Kidney (tissue), 14 donors: ENCODE data around the gene CD44. TPM values are rescaled to one million over a fixed set of nuclear protein-coding genes. Genes with fewer than 3 reads are reported as not detected.

Experiments
- DNase-seq, 5 donors: peaks; one replicate each; pipeline ENCODE4 v3.0.0-alpha.2; 2013 to 2020
- FAIRE-seq: peaks from 2 replicates; lab custom pipeline; 2012; peaks lifted over from hg19 to GRCh38; lab: Jason Lieb, UNC
- H3K27ac ChIP-seq, 2 donors: one replicate each; pipeline ENCODE4 v1.7.0; 2013; ENCODE audit warnings: low read depth in 2 of 2, low read length in 2 of 2, inconsistent platforms in 1 of 2
- H3K27me3 ChIP-seq: one replicate; pipeline ENCODE4 v1.7.1; 2013; ENCODE audit warnings: low read length, inconsistent platforms; ENCODE audit not compliant: control insufficient read depth, insufficient read depth
- H3K36me3 ChIP-seq, 3 donors: one replicate each; pipeline versions ENCODE4 v1.7.0 to v1.7.1; 2013; ENCODE audit warnings: low read length in 3 of 3, control low read depth in 1 of 3, inconsistent platforms in 1 of 3; ENCODE audit not compliant: insufficient read depth in 3 of 3, control insufficient read depth in 2 of 3
- H3K4me1 ChIP-seq, 3 donors: one replicate each; pipeline versions ENCODE4 v1.7.0 to v1.7.1; 2013; ENCODE audit warnings: low read length in 3 of 3, inconsistent platforms in 1 of 3, low read depth in 1 of 3; ENCODE audit not compliant: control insufficient read depth in 2 of 3, insufficient read depth in 2 of 3
- H3K4me3 ChIP-seq, 3 donors: one replicate each; pipeline versions ENCODE4 v1.7.0 to v1.8.1; 2013; ENCODE audit warnings: low read length in 3 of 3, control low read depth in 1 of 3, inconsistent platforms in 1 of 3
- H3K9ac ChIP-seq, 3 donors: one replicate each; pipeline versions ENCODE4 v1.7.0 to v1.7.1; 2013; ENCODE audit warnings: low read length in 3 of 3, control low read depth in 1 of 3, inconsistent platforms in 1 of 3
- H3K9me3 ChIP-seq, 3 donors: one replicate each; pipeline versions ENCODE4 v1.7.0 to v1.7.1; 2013; ENCODE audit warnings: low read length in 3 of 3, control low read depth in 1 of 3, inconsistent platforms in 1 of 3; ENCODE audit not compliant: control insufficient read depth in 2 of 3, insufficient read depth in 1 of 3
- CTCF ChIP-seq: IDR thresholded peaks from 3 replicates; pipeline ENCODE4 v1.5.1; 2012; ENCODE audit warnings: mild to moderate bottlenecking, moderate library complexity, borderline replicate concordance; ENCODE audit not compliant: insufficient read depth; ENCODE audit errors: extremely low read depth
- intact Hi-C: fragments of 100-400 bp; cut with DNase I; formaldehyde crosslinking; loops from one replicate; pipeline ENCODE4 v1.11.1; 2022
- polyA plus RNA-seq: library from polyadenylated mRNA; stranded (reverse); fragments of 350-450 nt; fragmentation: Illumina TruSeq; extraction: RNeasy Lipid Tissue Mini Kit (QIAGEN cat#74804); gene quantifications from one replicate; pipeline ENCODE4 v1.2.3, GENCODE V29; 2014; ENCODE audit warnings: low read depth, low replicate concordance; ENCODE audit not compliant: insufficient read depth
- total RNA-seq: library from RNA; stranded (reverse); fragmentation: NEBNext Ultra II Directional; extraction: Animal tissue kit (Norgen Biotek cat#: 25700); gene quantifications from one replicate; pipeline ENCODE4 v1.2.1, GENCODE V29; 2021
- donor health status: control.
- donor health status: control.
- donor health status: control.
- donor health status: control.
- donor health status: control.
- donor health status: DM: yes; HTN: yes; CAD: no.
- donor health status: Normal renal cell carcinoma (clear cell type).

Gene CD44
- total and polyA plus RNA-seq, 2 donors from 2014 or later, result 13.8 to 235 TPM

- no peaks in the 10 kb centered on the region for H3K36me3 ChIP-seq
- DNase-seq, result no peak
- H3K27me3 ChIP-seq, result peaks cover 2% of the 10 kb centered on the region
- intact Hi-C loops, result no loop called here
- H3K4me1 ChIP-seq, result no peaks in the 10 kb centered on the region
- no peak overlapping the region for H3K9ac ChIP-seq
- FAIRE-seq, result no peak
- peak overlapping the region in 1 of 3 donors; percentile 57 for H3K4me3 ChIP-seq
- H3K9me3 ChIP-seq, result no peaks in the 10 kb centered on the region
- TF ChIP-seq CTCF, result no peak
- no peak overlapping the region for H3K27ac ChIP-seq
Measured at GRCh38 chr11:35138058-35138457, 913 bp upstream of the CD44 start.

- no peaks in the 10 kb centered on the region for H3K36me3 ChIP-seq
- peak in 2 of 5 donors; percentile 44 to 64 for DNase-seq
- intact Hi-C loops, result no loop called here
- peak overlapping the region in 2 of 3 donors; percentile 20 to 46 for H3K9ac ChIP-seq
- H3K4me1 ChIP-seq, result no peaks in the 10 kb centered on the region
- no peak for TF ChIP-seq CTCF
- no peak for FAIRE-seq
- peaks cover 2% of the 10 kb centered on the region for H3K27me3 ChIP-seq
- H3K9me3 ChIP-seq, result no peaks in the 10 kb centered on the region
- peak overlapping the region in 2 of 3 donors; percentile 57 to 71 for H3K4me3 ChIP-seq
- peak overlapping the region; percentile 18 to 84 for H3K27ac ChIP-seq
Measured at GRCh38 chr11:35138606-35138942, 397 bp upstream of the CD44 start.

- peaks cover 2% of the 10 kb centered on the region for H3K27me3 ChIP-seq
- peak overlapping the region; percentile 16 to 62 (median 61) for H3K9ac ChIP-seq
- FAIRE-seq (no peak), DNase-seq (no peak)
- intact Hi-C loops, result no loop called here
- H3K36me3 ChIP-seq, result no peaks in the 10 kb centered on the region
- H3K4me3 ChIP-seq, result peak overlapping the region in 2 of 3 donors; percentile 57 to 71
- H3K4me1 ChIP-seq, result no peaks in the 10 kb centered on the region
- no peaks in the 10 kb centered on the region for H3K9me3 ChIP-seq
- peak overlapping the region; percentile 71 to 84 for H3K27ac ChIP-seq
- no peak for TF ChIP-seq CTCF
Measured at GRCh38 chr11:35139722-35140282, 831 bp downstream of the CD44 start.

- Histone ChIP-seq H3K9ac (no peak overlapping the region), H3K27me3 (peaks cover 2% of the 10 kb centered on the region), H3K4me1 (no peaks in the 10 kb centered on the region), H3K27ac (no peak overlapping the region), H3K36me3 (no peaks in the 10 kb centered on the region), H3K4me3 (peak overlapping the region in 2 of 3 donors; percentile 43 to 57), H3K9me3 (no peaks in the 10 kb centered on the region)
- intact Hi-C loops, result no loop called here
- no peak for DNase-seq
- FAIRE-seq, result no peak
- TF ChIP-seq CTCF, result no peak
Measured at GRCh38 chr11:35141071-35141470, 2.1 kb downstream of the CD44 start.
